ENCODE results near the gene CALR. TPM values are rescaled to one million over a fixed set of nuclear protein-coding genes. Genes with fewer than 3 reads are reported as not detected.
"Not testable (repeated sequence)": the region's sequence is repeated elsewhere in the genome, so short reads cannot be mapped to it uniquely, and the experiment has no call there.

CALR gene
- total RNA-seq, 1 donor: 1,092 TPM

- no peak for DNase-seq (ENCODE audit: low read depth in 2 of 3, low spot score in 2 of 3)
Measured at GRCh38 chr19:12974301-12975220, 36.2 kb downstream of the CALR start.

GRCh38 chr19:12975221-12975741, 36.9 kb downstream of the CALR start:
- DNase-seq (ENCODE audit: low read depth in 2 of 3, low spot score in 2 of 3): no peak

GRCh38 chr19:12976109-12976508, 37.7 kb downstream of the CALR start:
- not testable (repeated sequence) for DNase-seq (ENCODE audit: low read depth in 2 of 3, low spot score in 2 of 3)

DNA sequence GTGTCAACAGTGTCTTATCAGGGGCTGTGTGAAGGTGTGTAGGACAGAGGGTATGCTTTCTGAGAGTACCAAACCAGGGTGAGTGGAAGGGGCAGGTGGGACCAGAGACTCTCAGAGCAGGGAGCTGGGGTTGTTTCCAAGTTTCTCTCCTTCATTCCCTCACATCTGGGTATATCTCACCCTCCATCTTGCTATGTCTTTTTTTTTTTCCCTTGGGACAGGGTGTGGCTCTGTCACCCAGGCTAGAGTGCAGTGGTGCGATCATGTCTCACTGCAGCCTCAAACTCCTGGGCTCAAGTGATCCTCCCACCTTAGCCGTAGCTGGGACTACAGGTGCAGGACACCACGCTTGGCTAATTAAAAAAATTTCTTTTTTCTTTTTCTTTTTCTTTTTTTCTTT, 41.6 kb downstream of the CALR start:
- no peak for DNase-seq (ENCODE audit: low read depth in 2 of 3, low spot score in 2 of 3)

DNA sequence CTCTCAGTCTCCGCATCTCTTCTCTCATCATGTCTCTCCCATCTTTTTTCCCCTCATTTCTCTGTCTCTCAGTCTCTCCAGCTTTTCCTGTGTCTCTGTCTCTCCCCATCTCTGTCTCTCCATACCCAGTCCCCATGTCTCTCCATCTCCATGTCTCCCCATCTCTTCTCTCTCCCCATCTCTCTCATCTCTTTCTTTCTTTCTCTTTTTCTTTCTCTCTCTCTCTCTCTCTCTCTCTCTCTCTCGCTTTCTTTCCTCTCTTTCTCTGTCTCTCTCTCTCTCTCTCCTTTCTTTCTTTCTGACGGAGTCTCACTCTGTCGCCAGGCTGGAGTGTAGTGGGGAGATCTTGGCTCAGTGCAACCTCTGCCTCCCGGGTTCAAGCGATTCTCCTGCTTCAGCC, 44.2 kb downstream of the CALR start:
- no peak for DNase-seq (ENCODE audit: low read depth in 2 of 3, low spot score in 2 of 3)

- DNase-seq (ENCODE audit: low read depth in 2 of 3, low spot score in 2 of 3): no peak
Measured at GRCh38 chr19:12983091-12983490, 44.7 kb downstream of the CALR start.

GRCh38 chr19:12983542-12984142, 45.2 kb downstream of the CALR start:
- DNase-seq (ENCODE audit: low read depth in 2 of 3, low spot score in 2 of 3): peak; percentile 80 to 88 (median 84)

DNA sequence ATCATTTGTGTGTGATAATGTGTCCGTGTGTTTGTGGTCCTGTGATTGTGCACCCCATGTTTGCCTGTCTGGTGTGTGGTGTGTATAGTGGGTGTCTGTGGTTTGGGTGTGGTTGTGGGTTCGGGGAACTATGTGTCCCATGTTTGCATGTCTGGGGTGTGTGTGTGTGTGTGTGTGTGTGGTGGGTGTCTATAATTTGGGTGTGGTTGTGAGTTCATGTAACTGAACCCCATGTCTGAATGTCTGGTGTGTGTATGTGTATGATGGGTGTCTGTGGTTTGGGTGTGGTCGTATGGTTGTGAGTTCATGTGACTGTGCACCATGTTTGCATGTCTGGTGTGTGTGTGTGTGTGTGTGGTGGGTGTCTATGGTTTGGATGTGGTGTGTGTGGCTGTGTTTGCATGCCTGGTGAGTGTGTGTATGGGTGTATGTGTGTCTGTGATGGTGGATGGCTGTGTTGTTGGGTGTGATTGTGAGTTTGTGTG, 45.8 kb downstream of the CALR start:
- no peak for DNase-seq (ENCODE audit: low read depth in 2 of 3, low spot score in 2 of 3)

DNA sequence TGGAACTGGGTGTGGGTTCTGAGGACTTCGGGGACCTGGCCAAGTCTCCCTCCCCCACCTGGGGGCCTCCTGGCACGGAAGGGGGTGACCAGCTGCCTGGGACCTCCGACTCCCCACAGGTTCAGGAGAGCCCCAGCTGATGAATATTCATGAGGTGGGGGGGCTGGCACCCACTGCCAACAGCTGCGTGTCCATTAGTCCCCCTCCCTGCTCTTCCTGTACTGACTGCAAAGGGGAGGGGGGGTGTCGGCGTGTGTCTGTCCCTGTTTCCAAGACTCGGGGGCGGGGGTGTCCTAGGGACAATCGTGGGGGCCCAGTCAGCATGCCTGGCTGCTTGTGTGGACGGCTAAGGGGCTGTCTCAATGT, 46.3 kb downstream of the CALR start:
- no peak for DNase-seq (ENCODE audit: low read depth in 2 of 3, low spot score in 2 of 3)

DNA sequence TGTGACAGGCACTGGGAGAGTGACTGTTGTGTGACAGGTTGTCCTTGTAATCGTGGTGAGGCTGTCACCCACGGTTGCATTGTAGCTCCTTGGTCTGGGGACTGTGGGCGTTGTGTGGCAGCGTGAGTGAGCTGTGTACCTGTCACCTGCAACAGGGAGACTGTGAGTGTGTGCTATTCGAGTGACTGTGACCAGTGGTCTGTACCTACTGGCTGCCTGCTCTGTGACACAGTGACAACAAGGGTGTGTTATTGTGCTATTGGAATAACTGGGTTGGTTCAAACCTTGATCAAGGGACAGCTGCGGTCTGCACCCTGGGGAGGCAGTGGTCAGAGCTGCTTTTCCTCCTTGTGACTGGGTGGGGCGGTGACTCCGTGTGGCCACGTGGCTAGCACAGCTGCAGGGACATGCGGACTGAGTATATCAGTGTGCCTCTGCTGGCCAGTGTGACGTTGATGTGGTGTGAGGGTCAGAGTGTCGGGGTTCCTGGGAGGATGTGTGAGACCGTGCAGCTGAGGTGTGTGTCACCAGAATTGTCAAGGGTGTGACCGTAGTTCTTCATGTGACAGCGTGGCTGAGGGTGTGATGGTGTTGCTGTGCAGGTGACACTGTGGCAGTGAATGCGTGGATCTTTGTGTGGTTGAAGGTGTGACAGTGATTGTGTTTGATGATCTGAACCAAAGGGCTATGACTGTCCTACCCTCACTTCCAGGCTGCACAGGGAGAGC, 46.8 kb downstream of the CALR start:
- no peak for DNase-seq (ENCODE audit: low read depth in 2 of 3, low spot score in 2 of 3)

GRCh38 chr19:12986726-12987125, 48.3 kb downstream of the CALR start:
- no peak for DNase-seq (ENCODE audit: low read depth in 2 of 3, low spot score in 2 of 3)

GRCh38 chr19:12987190-12987589, 48.8 kb downstream of the CALR start:
- DNase-seq (ENCODE audit: low read depth in 2 of 3, low spot score in 2 of 3): no peak

DNA sequence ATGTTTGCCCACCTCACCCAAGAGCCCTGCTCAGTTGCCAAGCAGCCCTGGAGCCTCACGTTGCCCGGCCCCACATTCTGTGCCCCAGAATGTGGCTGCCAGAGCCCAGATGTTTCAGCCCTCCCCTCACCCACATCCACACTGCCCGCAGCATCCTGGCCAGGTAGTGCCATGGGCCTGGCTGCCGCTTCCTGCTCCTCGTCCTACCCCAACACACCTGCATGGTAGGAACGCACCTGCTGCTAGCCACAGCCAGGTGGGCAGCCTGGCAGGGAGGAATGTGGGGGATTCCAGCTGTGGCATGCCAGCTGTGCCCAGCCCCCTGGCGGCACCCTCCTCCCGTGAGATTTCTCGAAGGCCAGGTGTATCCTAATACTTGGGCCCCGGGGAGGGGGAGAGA, 49.4 kb downstream of the CALR start:
- DNase-seq (ENCODE audit: low read depth in 2 of 3, low spot score in 2 of 3): no peak

DNA sequence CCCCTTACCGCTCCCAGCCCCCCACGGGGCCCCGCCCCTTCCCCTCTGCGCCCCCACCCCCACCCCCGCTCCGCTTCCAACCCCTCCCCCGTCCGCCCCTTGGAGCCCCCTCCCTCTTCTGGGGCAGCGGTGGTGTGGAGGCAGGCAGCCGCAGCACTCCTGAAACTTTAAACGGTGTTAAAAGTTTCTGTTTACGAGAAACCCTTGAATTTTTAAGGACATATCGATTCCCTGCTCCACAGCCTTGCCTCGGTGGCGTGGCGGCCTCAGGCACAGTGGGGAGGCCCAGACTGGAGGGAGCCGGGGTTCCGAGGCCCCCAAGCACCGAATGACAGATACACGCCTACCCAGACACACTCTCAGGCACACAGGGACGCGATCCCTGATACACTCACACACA, 52.0 kb downstream of the CALR start:
- DNase-seq (ENCODE audit: low read depth in 2 of 3, low spot score in 2 of 3): no peak

DNA sequence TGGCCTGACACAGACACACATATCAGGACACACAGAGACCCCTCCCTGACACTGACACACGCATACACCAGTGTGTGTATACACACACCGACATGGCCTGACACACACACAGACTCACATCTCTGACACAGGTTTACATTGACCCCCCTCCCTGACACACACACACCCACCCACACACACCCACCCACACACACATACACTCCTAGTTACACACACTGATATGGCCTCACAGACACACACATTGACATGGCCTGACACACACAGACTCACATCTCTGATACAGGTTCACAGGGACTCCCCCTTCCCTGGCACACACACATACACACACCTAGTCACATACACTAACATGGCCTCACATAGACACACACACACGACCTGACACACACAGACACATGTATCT, 52.4 kb downstream of the CALR start:
- DNase-seq (ENCODE audit: low read depth in 2 of 3, low spot score in 2 of 3): no peak

DNA sequence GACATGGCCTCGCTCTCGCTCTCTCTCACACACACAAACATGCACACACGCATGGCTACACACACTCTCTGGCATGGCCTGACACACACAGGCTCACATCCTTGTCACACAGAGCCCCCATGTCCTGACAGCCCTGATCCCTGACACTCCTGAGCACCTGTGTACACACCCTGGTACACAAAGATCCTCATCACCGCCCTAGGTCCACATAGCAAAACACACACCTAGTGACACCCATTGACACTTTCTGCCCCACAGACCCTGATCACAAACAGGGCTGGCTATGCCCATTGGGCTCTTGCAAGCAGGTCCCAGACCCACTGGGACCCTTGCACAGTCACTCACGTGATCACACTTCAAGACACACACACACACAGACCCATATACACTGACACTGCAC, 52.9 kb downstream of the CALR start:
- no peak for DNase-seq (ENCODE audit: low read depth in 2 of 3, low spot score in 2 of 3)

GRCh38 chr19:12992729-12993128, 54.3 kb downstream of the CALR start:
- DNase-seq (ENCODE audit: low read depth in 2 of 3, low spot score in 2 of 3): no peak

DNA sequence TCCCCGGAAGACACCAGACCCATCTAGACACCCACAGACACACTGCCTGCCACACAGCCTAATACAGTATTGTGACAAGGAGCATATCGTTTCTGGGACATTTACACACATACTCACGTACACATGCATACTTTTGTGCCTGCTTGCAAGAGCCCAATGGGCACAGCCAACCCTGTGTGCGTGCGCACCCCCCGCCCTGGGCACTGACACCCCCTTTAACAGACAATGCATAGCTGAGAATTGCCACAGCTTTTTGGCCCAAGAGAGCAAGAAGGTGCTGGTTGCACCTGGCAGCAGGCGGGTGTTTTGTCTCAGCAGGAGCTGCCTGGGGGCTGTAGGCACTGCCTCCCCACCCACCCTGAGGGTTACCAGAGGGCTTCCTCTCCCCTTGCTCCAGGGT, 55.2 kb downstream of the CALR start:
- DNase-seq (ENCODE audit: low read depth in 2 of 3, low spot score in 2 of 3): no peak
